H1 (cell line): Measurements from ENCODE around the gene CDH12. TPM values are rescaled to one million over a fixed set of nuclear protein-coding genes. Genes with fewer than 3 reads are reported as not detected.

Experiments
- CTCF ChIA-PET: fragments of 300-600 bp; sonication (Branson Sonifier 250); formaldehyde crosslinking; loops from one replicate; lab custom pipeline; 2021; ENCODE audit not compliant: partially characterized antibody; lab: Charles Lee
- POLR2A ChIA-PET: fragments of 300-600 bp; sonication (Branson Sonifier 250); formaldehyde crosslinking; loops from one replicate; lab custom pipeline; 2021; ENCODE audit warnings: inconsistent platforms; ENCODE audit not compliant: partially characterized antibody; lab: Charles Lee
- DNase-seq, 2 experiments: peaks; one replicate each; pipeline versions ENCODE4 v3.0.0 to v3.0.0-alpha.2; 2010 to 2022; ENCODE audit warnings: low spot score in 2 of 2, low read depth in 1 of 2, mixed read lengths in 1 of 2
- FAIRE-seq: peaks from 2 replicates; lab custom pipeline; 2011; peaks lifted over from hg19 to GRCh38; lab: Jason Lieb, UNC
- H2AFZ ChIP-seq: 2 replicates; pipeline ENCODE4 v1.8.1; 2012; ENCODE audit warnings: low read length, inconsistent platforms
- H2AK5ac ChIP-seq: 2 replicates; pipeline ENCODE4 v1.6.1; 2013; ENCODE audit warnings: low read depth, low read length
- H2BK120ac ChIP-seq: replicated peaks from 2 replicates; pipeline ENCODE3; 2013; ENCODE audit warnings: low read depth, low read length, inconsistent platforms
- H2BK12ac ChIP-seq: 2 replicates; pipeline ENCODE4 v1.6.1; 2013; ENCODE audit warnings: low read depth, low read length
- H2BK15ac ChIP-seq: 2 replicates; pipeline ENCODE4 v1.6.1; 2013; ENCODE audit warnings: low read length
- H2BK20ac ChIP-seq: 2 replicates; pipeline ENCODE4 v1.6.1; 2013; ENCODE audit warnings: low read length
- H2BK5ac ChIP-seq: 2 replicates; pipeline ENCODE4 v1.6.1; 2013; ENCODE audit warnings: low read depth, low read length
- H3K14ac ChIP-seq: 2 replicates; pipeline ENCODE4 v1.6.1; 2013; ENCODE audit warnings: inconsistent platforms; ENCODE audit not compliant: insufficient read length
- H3K18ac ChIP-seq: 2 replicates; pipeline ENCODE4 v1.6.1; 2013; ENCODE audit warnings: low read length; ENCODE audit errors: extremely low read depth
- H3K23ac ChIP-seq: 2 replicates; pipeline ENCODE4 v1.6.1; 2013; ENCODE audit warnings: inconsistent platforms; ENCODE audit not compliant: insufficient read length
- H3K23me2 ChIP-seq: 2 replicates; pipeline ENCODE4 v1.6.1; 2013; ENCODE audit warnings: low read depth, low read length
- H3K27ac ChIP-seq: 2 replicates; pipeline ENCODE4 v1.6.1; 2011; ENCODE audit warnings: low read depth, low read length, inconsistent platforms
- H3K27me3 ChIP-seq, 4 experiments: replicated peaks in 1 of 4; 1 replicate in 1 of 4; 2 replicates in 3 of 4; pipeline versions ENCODE4 v1.6.1 to v1.8.1; 2011 to 2013; ENCODE audit warnings: low read length in 3 of 4, mild to moderate bottlenecking in 3 of 4, inconsistent platforms in 2 of 4, mixed read lengths in 2 of 4, moderate library complexity in 1 of 4; ENCODE audit not compliant: control insufficient read depth in 3 of 4, insufficient read depth in 3 of 4; ENCODE audit errors: extremely low read depth in 1 of 4
- H3K36me3 ChIP-seq, 4 experiments: 2 replicates each; pipeline versions ENCODE4 v1.6.1 to v1.8.1; 2011 to 2013; ENCODE audit warnings: mild to moderate bottlenecking in 4 of 4, low read length in 3 of 4, moderate library complexity in 2 of 4, control low read depth in 1 of 4, inconsistent platforms in 1 of 4; ENCODE audit not compliant: insufficient read depth in 4 of 4, control insufficient read depth in 2 of 4
- H3K4ac ChIP-seq: replicated peaks from 2 replicates; pipeline ENCODE3; 2013; ENCODE audit warnings: low read length, low read depth, mixed read lengths, inconsistent platforms; ENCODE audit not compliant: insufficient read length
- H3K4me1 ChIP-seq, 4 experiments: replicated peaks in 1 of 4; 1 replicate in 1 of 4; 2 replicates in 3 of 4; pipeline versions ENCODE4 v1.6.1 to v1.8.1; 2011 to 2013; ENCODE audit warnings: low read length in 3 of 4, inconsistent platforms in 2 of 4, mixed read lengths in 1 of 4; ENCODE audit not compliant: insufficient read depth in 4 of 4, control insufficient read depth in 3 of 4
- H3K4me2 ChIP-seq, 2 experiments: 2 replicates each; pipeline versions ENCODE4 v1.6.1 to v1.8.1; 2011 to 2013; ENCODE audit warnings: low read depth in 2 of 2, low read length in 2 of 2, control low read depth in 1 of 2, inconsistent platforms in 1 of 2, mild to moderate bottlenecking in 1 of 2; ENCODE audit not compliant: insufficient read depth in 1 of 2
- H3K4me3 ChIP-seq, 4 experiments: fragments of 200-600, 300-600 bp in 1 of 4; sonication (generic), shearing (Covaris generic), sonication (Bioruptor Twin) in 1 of 4; 2 replicates each; pipeline versions ENCODE4 v1.5.1 to v1.8.1; 2011 to 2016; ENCODE audit warnings: low read length in 4 of 4, low read depth in 3 of 4, control low read depth in 2 of 4, inconsistent platforms in 2 of 4, mild to moderate bottlenecking in 2 of 4, mixed read lengths in 1 of 4, moderate library complexity in 1 of 4; ENCODE audit not compliant: insufficient read depth in 2 of 4; ENCODE audit errors: extremely low read depth in 1 of 4
- H3K56ac ChIP-seq: replicated peaks from 2 replicates; pipeline ENCODE3; 2013; ENCODE audit warnings: low read depth, mild to moderate bottlenecking, mixed read lengths, low read length, inconsistent platforms; ENCODE audit not compliant: insufficient read length
- H3K79me1 ChIP-seq: 2 replicates; pipeline ENCODE4 v1.6.1; 2013; ENCODE audit warnings: low read depth, low read length, control low read depth
- H3K79me2 ChIP-seq, 2 experiments: 2 replicates each; pipeline versions ENCODE4 v1.6.1 to v1.8.1; 2012 to 2013; ENCODE audit warnings: low read length in 2 of 2, mild to moderate bottlenecking in 2 of 2, inconsistent platforms in 1 of 2; ENCODE audit not compliant: insufficient read depth in 2 of 2, control insufficient read depth in 1 of 2
- H3K9ac ChIP-seq, 4 experiments: replicated peaks in 1 of 4; 1 replicate in 1 of 4; 2 replicates in 3 of 4; pipeline versions ENCODE4 v1.6.1 to v1.8.1; 2011 to 2013; ENCODE audit warnings: low read depth in 3 of 4, low read length in 3 of 4, control low read depth in 2 of 4, mild to moderate bottlenecking in 2 of 4, moderate library complexity in 2 of 4, inconsistent platforms in 1 of 4; ENCODE audit errors: extremely low read depth in 1 of 4
- H3K9me3 ChIP-seq, 2 experiments: 2 replicates each; pipeline versions ENCODE4 v1.6.1 to v1.8.1; 2012 to 2013; ENCODE audit warnings: mild to moderate bottlenecking in 2 of 2, moderate library complexity in 2 of 2, control low read depth in 1 of 2, inconsistent platforms in 1 of 2, low read depth in 1 of 2, low read length in 1 of 2, mixed read lengths in 1 of 2; ENCODE audit not compliant: insufficient read depth in 2 of 2
- H4K20me1 ChIP-seq, 2 experiments: replicated peaks in 1 of 2; 2 replicates each; pipeline versions ENCODE3 to v1.8.1; 2011 to 2013; ENCODE audit warnings: inconsistent platforms in 2 of 2, low read length in 2 of 2, mild to moderate bottlenecking in 1 of 2; ENCODE audit not compliant: insufficient read depth in 2 of 2, control insufficient read depth in 1 of 2
- H4K5ac ChIP-seq: 2 replicates; pipeline ENCODE4 v1.6.1; 2013; ENCODE audit warnings: low read length, low read depth, mixed read lengths, inconsistent platforms; ENCODE audit not compliant: insufficient read length
- H4K8ac ChIP-seq: 2 replicates; pipeline ENCODE4 v1.8.0; 2013; ENCODE audit warnings: mild to moderate bottlenecking, moderate library complexity, low read length, inconsistent platforms; ENCODE audit not compliant: insufficient read depth; ENCODE audit errors: extremely low read depth
- H4K91ac ChIP-seq: replicated peaks from 2 replicates; pipeline ENCODE3; 2013; ENCODE audit warnings: low read length, mixed read lengths, inconsistent platforms; ENCODE audit not compliant: insufficient read length
- ASH2L ChIP-seq: fragments of 200-600, 300-600 bp; sonication (generic); IDR thresholded peaks from one replicate; pipeline ENCODE4 v1.7.1; 2017; ENCODE audit warnings: low read length
- CBX8 ChIP-seq: fragments of 300-800, 300-1000 bp; sonication (generic); IDR thresholded peaks from 2 replicates; pipeline ENCODE4 v1.7.1; 2016; ENCODE audit warnings: low read depth, low read length, borderline replicate concordance
- E2F6 ChIP-seq: IDR thresholded peaks from 2 replicates; pipeline ENCODE4 v1.6.1; 2012; ENCODE audit warnings: inconsistent platforms
- FOSL1 ChIP-seq: IDR thresholded peaks from 2 replicates; pipeline ENCODE4 v1.6.1; 2011; ENCODE audit warnings: mild to moderate bottlenecking, low read depth, low read length, moderate library complexity; ENCODE audit not compliant: insufficient read depth
- GTF2F1 ChIP-seq: IDR thresholded peaks from 2 replicates; pipeline ENCODE4 v1.6.1; 2012; ENCODE audit warnings: low read depth, low read length, improper control_type of control experiment, borderline replicate concordance
- KDM4A ChIP-seq: IDR thresholded peaks from one replicate; pipeline ENCODE4 v1.7.1; 2012; ENCODE audit warnings: low read depth, mild to moderate bottlenecking, moderate library complexity, low read length, inconsistent platforms; ENCODE audit not compliant: severe bottlenecking
- NANOG ChIP-seq: IDR thresholded peaks from 2 replicates; pipeline ENCODE4 v1.6.1; 2011; ENCODE audit warnings: low read length, low read depth, mild to moderate bottlenecking, inconsistent platforms; ENCODE audit not compliant: insufficient read depth, poor library complexity, severe bottlenecking
- POLR2A ChIP-seq, 2 experiments: IDR thresholded peaks; 1 replicate in 1 of 2; 2 replicates in 1 of 2; pipeline ENCODE4 v1.6.1; 2011; ENCODE audit warnings: low read depth in 2 of 2, low read length in 2 of 2, mild to moderate bottlenecking in 2 of 2; ENCODE audit errors: control extremely low read depth in 1 of 2
- SIX5 ChIP-seq: IDR thresholded peaks from 2 replicates; pipeline ENCODE4 v1.6.1; 2011; ENCODE audit warnings: mild to moderate bottlenecking, low read depth, low read length
- SRF ChIP-seq: IDR thresholded peaks from 2 replicates; pipeline ENCODE4 v1.6.1; 2011; ENCODE audit warnings: mild to moderate bottlenecking, low read depth, low read length, moderate library complexity
- TEAD4 ChIP-seq: IDR thresholded peaks from 2 replicates; pipeline ENCODE4 v1.6.1; 2012; ENCODE audit warnings: low read depth, low read length, inconsistent platforms, mixed read lengths
- ZNF274 ChIP-seq: IDR thresholded peaks from 2 replicates; pipeline ENCODE4 v1.7.0; 2012; ENCODE audit warnings: low read length, borderline replicate concordance; ENCODE audit errors: extremely low read depth
- WGBS, 2 experiments: shearing (Covaris generic) in 1 of 2; methylation state at CpG; one replicate each; pipeline versions ENCODE4 v1.1.6 to v1.1.7; 2013 to 2015; ENCODE audit warnings: low lambda C conversion rate in 2 of 2, mixed read lengths in 2 of 2, inconsistent platforms in 1 of 2, low coverage in 1 of 2, missing lambda C conversion rate in 1 of 2; ENCODE audit not compliant: insufficient replicate concordance in 2 of 2, insufficient coverage in 1 of 2, insufficient read length in 1 of 2; ENCODE audit errors: extremely low coverage in 1 of 2, missing lambda C conversion rate in 1 of 2; 5-methylcytosine and 5-hydroxymethylcytosine counted together
- polyA plus RNA-seq, 7 experiments: library from polyadenylated mRNA; depleted of rRNA in 3 of 7; stranded (reverse) in 5 of 7; unstranded in 2 of 7; fragments of >200 nt in 5 of 7; fragments of 200-250 nt in 2 of 7; gene quantifications; 1 replicate in 5 of 7; 2 replicates in 1 of 7; 4 replicates in 1 of 7; pipeline versions ENCODE4 v1.2.1 to v1.2.3, GENCODE V29; 2011 to 2013; ENCODE audit warnings: missing spikeins in 2 of 7, mixed read lengths in 2 of 7
- total RNA-seq: library from RNA; stranded (reverse); fragmentation: NEBNext Ultra II Directional; extraction: Animal tissue kit (Norgen Biotek cat#: 25700); gene quantifications from 2 replicates; pipeline ENCODE4 v1.2.1, GENCODE V29; 2021
- TF ChIP-seq, protein P1 (sequence below): IDR thresholded peaks from 2 replicates; pipeline ENCODE4 v1.6.1; 2011; ENCODE audit warnings: low read length, improper control_type of control experiment

Gene CDH12
- total and polyA plus RNA-seq, 2 of the 8 experiments (the other 6 are each of a cell fraction or from before 2014, with no cell fraction given), result 0.03 TPM; not detected in 1

DNA sequence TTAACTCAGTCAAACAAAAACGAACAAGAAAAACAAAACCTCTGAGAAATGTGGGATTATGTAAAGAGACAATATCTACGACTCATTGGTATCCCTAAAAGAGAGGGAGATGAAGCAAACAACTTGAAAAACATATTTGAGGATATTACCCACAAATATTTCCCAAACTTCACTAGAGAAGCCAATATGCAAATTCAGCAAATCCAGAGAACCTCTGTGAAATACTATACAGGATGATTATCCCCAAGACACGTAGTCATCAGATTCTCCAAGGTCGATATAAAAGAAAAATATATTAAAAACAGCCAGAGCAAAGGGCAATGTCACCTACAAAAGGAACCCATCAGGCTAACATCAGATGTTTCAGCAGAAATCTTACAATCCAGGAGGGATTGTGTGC, 226.1 kb downstream of the CDH12 start:
- no peak overlapping the region for H2BK15ac ChIP-seq
- no peak overlapping the region for H3K14ac ChIP-seq
- H3K9me3 ChIP-seq, result no peaks in the 10 kb centered on the region
- no peaks in the 10 kb centered on the region for H3K27me3 ChIP-seq
- H3K4me2 ChIP-seq, result no peak overlapping the region
- no peak overlapping the region for H2BK120ac ChIP-seq
- H3K4me1 ChIP-seq, result peaks cover 0 to 7% (median 1%) of the 10 kb centered on the region in 4 experiments; a peak in 3 of 7 replicates
- H3K23ac ChIP-seq, result no peak overlapping the region
- ChIA-PET POLR2A (no interaction called here), CTCF (no interaction called here)
- no peak for FAIRE-seq
- no peak overlapping the region for H2AK5ac ChIP-seq
- H3K27ac ChIP-seq, result no peak overlapping the region
- H4K20me1 ChIP-seq, result no peaks in the 10 kb centered on the region
- no peak overlapping the region for H3K4me3 ChIP-seq
- H3K4ac ChIP-seq, result no peak overlapping the region
- H4K91ac ChIP-seq, result no peak overlapping the region
- H3K23me2 ChIP-seq, result no peaks in the 10 kb centered on the region
- no peaks in the 10 kb centered on the region for H3K79me1 ChIP-seq
- DNase-seq, result no peak
- no peaks in the 10 kb centered on the region for H3K36me3 ChIP-seq
- no peak overlapping the region for H2BK20ac ChIP-seq
- no peak overlapping the region for H3K56ac ChIP-seq
- no peak overlapping the region for H2BK12ac ChIP-seq
- no peaks in the 10 kb centered on the region for H3K79me2 ChIP-seq
- H2AFZ ChIP-seq, result no peak overlapping the region
- no peak overlapping the region for H3K18ac ChIP-seq
- H4K5ac ChIP-seq, result no peak overlapping the region
- no peak overlapping the region for H3K9ac ChIP-seq
- WGBS, 2 experiments, result 89% methylated on average over 4 of the region's 4 CpGs; no CpG with 5 or more reads in 1 of the 2 experiments
- H4K8ac ChIP-seq, result no peak overlapping the region
- no peak overlapping the region for H2BK5ac ChIP-seq
- no peak for TF ChIP-seq SIX5
- no peak for TF ChIP-seq NANOG
- TF ChIP-seq TEAD4, result no peak
- TF ChIP-seq, protein P1, sequence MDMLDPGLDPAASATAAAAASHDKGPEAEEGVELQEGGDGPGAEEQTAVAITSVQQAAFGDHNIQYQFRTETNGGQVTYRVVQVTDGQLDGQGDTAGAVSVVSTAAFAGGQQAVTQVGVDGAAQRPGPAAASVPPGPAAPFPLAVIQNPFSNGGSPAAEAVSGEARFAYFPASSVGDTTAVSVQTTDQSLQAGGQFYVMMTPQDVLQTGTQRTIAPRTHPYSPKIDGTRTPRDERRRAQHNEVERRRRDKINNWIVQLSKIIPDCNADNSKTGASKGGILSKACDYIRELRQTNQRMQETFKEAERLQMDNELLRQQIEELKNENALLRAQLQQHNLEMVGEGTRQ, result no peak
- no peak for TF ChIP-seq SRF
- no peak for TF ChIP-seq KDM4A
- TF ChIP-seq ASH2L, result no peak
- TF ChIP-seq E2F6, result no peak
- no peak for TF ChIP-seq ZNF274
- no peak for TF ChIP-seq FOSL1
- no peak for TF ChIP-seq GTF2F1
- TF ChIP-seq POLR2A (IDR thresholded peaks at IDR 0.05; ENCODE audit: control extremely low read depth in 1 of 2, low read depth in 2 of 2, low read length in 2 of 2), result no peak
- TF ChIP-seq CBX8, result no peak
